GM04503 (cell line): Measurements from ENCODE around the gene CCDC89.

Source experiments
- DNase-seq: peaks from one replicate; pipeline ENCODE4 v3.0.0-alpha.2; 2012; ENCODE audit warnings: low read depth

Gene CCDC89

DNA sequence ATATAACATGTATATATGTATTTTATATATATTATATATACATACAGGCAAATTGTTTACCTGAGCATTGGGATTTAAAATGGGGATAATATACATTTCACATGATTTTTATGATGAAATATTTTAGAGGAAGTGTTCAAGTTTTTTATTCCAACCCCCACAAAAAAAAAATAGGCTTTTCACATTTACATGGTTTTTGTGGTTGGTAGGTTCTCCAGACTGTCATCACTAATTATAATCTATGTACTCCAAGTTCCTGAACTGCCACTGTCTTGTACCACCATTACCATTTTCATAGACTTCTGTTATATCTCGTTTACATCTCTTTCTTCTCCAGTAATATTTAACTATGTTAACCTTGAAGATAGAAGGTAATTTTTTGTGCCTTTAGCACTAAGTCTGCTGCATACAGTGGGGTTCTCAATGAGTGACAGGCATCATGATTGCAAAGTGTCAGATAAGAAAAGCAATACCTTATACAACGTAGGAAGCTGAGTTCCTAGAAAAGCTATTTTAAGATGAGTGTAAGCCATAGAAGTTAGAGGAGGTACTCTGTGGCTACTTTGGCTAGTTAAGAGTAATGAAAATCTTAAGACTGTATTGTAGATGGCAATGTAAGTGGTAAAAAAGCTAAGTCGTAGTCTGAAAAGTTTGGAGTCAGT, 33.1 kb downstream of the CCDC89 start:
- DNase-seq: no peak

DNA sequence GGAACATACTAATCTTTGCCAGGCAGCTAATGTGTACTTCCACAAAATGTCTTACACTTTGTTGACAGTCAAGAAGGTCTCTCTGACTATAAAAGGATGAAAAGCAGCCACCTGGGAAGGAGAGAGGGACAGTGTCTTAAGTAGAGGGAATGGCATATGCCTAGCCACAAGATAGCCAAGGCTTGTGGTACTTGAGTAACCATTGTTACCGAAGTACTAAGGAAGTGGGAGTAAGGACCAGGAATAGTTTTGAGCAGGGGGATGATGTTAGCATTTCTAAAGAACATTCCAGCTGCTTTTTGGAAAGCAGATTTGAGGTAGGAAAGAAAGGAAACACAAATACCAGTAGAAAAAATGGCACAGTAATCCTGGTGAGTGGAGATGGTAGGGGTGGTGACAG, 34.9 kb downstream of the CCDC89 start:
- no peak for DNase-seq

DNA sequence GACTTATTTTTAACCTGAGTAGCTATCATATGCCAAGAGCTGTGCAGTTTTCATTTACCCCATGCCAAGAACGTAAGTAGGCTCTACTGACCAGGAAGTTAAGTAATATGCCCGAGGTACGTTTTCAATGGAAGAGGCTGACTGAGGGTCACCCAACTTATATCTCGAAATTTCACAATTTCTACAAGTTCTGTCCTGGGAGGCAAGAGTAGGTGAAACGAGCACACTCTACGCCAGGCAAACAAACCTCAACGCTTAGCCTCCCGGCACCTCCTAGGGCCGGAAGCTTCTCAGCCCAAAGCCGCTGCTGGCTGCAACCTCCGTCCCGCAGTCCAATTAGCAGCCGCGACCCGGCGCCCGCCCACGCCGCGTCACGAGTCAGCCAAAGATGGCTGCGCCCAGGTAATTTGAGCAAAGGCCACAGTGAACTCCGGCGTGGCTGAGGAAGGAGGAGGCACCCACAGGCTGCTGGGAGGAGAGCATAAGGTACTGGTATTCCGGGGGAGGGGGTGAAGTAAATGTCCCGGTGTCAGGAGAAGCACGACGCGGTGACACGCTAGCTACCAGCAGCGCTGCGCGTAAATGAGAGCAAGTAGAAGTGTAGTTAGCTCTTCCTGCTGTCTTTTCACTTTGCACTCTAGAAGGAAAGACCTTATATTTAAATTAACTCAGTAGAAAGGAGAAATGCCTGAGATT, 38.2 kb downstream of the CCDC89 start, which contains the start of gene TMEM126A:
TSS of gene TMEM126A (plus strand) at position 364 of the 696 bp plus-strand sequence. CDS start 2,289 bp downstream, outside the sequence.
- no peak for DNase-seq

DNA sequence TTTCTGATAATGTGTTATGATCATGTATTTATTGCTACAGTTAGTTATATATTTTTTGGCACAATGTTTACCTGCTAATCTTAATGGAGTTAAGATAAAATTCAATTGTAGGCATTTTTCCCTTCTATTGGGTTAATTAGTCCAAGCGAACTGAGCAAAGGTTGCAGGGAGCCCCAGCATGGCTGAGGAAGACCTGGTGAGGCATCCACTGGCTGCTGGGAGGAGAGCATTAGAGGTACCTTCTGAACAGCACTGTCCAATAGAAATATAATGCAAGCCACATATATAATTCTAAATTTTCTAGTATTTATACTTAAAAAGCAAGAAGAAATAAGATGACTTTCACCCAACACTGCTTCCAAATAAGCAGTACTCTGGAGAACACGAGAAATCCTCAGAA, 38.9 kb downstream of the CCDC89 start:
- DNase-seq: no peak

- no peak for DNase-seq
Observed at GRCh38 chr11:85643191-85643614, 42.8 kb downstream of the CCDC89 start.

GRCh38 chr11:85634747-85635146, 51.2 kb downstream of the CCDC89 start:
- no peak for DNase-seq
